HUES6 (cell line): ENCODE data around the gene PMM2.

Experiments
- H3K27ac ChIP-seq: 2 replicates; pipeline ENCODE4 v1.7.0; 2013; ENCODE audit warnings: low read depth, mild to moderate bottlenecking, low read length, inconsistent platforms
- H3K27me3 ChIP-seq: 2 replicates; pipeline ENCODE4 v1.6.1; 2013; ENCODE audit warnings: low read length; ENCODE audit not compliant: control insufficient read depth, insufficient read depth
- H3K36me3 ChIP-seq: 2 replicates; pipeline ENCODE4 v1.6.1; 2013; ENCODE audit warnings: low read length; ENCODE audit not compliant: control insufficient read depth, insufficient read depth
- H3K4me1 ChIP-seq: 2 replicates; pipeline ENCODE4 v1.6.1; 2013; ENCODE audit warnings: low read length; ENCODE audit not compliant: control insufficient read depth, insufficient read depth
- H3K4me3 ChIP-seq: 2 replicates; pipeline ENCODE4 v1.5.1; 2013; ENCODE audit warnings: low read depth, low read length
- H3K9ac ChIP-seq: one replicate; pipeline ENCODE4 v1.6.1; 2013; ENCODE audit warnings: mild to moderate bottlenecking, low read length
- H3K9me3 ChIP-seq: 2 replicates; pipeline ENCODE4 v1.6.1; 2013; ENCODE audit warnings: low read depth, low read length; ENCODE audit not compliant: control insufficient read depth, insufficient read depth

Gene PMM2

GRCh38 chr16:8853150-8853549, 55.5 kb downstream of the PMM2 start:
- Histone ChIP-seq H3K36me3 (peaks cover 82% of the 10 kb centered on the region), H3K9me3 (no peaks in the 10 kb centered on the region), H3K4me3 (no peak overlapping the region), H3K27me3 (no peaks in the 10 kb centered on the region), H3K4me1 (peaks cover 16% of the 10 kb centered on the region), H3K9ac (no peak overlapping the region), H3K27ac (peak overlapping the region; percentile 16; the same call in 1 of the 2 replicates)

- Histone ChIP-seq H3K27me3 (no peaks in the 10 kb centered on the region), H3K4me1 (peaks cover 15% of the 10 kb centered on the region), H3K9ac (no peak overlapping the region), H3K4me3 (no peak overlapping the region), H3K36me3 (peaks cover 82% of the 10 kb centered on the region), H3K27ac (no peak overlapping the region), H3K9me3 (no peaks in the 10 kb centered on the region)
Observed at GRCh38 chr16:8853611-8854010, 56.0 kb downstream of the PMM2 start.

- no peak overlapping the region for H3K27ac ChIP-seq
- no peak overlapping the region for H3K4me3 ChIP-seq
- H3K36me3 ChIP-seq = peaks cover 83% of the 10 kb centered on the region
- H3K4me1 ChIP-seq = peaks cover 10% of the 10 kb centered on the region
- no peaks in the 10 kb centered on the region for H3K9me3 ChIP-seq
- H3K9ac ChIP-seq = no peak overlapping the region
- H3K27me3 ChIP-seq = no peaks in the 10 kb centered on the region
Observed at GRCh38 chr16:8854298-8854948, 56.8 kb downstream of the PMM2 start.

DNA sequence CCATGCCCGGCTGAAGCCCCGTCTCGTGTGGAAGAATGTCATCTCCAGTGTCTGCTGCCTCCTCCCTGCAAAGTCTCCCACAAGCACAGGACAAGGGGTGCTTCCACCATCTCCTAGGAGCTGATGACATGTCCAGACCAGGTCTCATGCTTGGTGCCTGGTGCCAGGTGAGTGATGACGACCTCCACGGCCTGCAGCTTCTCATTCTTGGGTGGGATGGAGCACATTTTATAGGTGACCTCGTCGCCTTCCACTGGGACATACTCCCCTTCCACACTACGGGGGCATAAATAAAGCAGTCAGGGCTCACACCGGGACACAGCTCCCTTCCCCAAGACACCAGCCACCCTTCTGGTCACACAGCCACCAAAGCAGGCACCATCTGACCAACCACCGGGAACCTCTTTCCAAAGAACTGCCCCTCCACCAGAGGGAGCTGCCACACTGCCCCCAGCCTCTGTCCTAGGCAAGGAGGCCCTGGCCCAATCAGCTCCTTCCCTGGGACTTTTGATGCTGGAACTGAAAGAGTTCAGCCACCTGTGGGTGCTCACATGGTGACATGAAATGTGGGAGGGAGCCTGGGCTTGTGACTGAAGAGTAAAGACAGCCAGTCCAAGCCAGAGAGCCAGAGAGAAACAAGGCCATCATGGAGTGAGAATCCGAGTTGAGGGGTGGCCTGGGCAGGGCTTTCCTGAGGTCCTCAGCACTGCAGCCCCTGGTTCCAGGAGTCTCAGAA, 57.6 kb downstream of the PMM2 start:
- Histone ChIP-seq H3K27ac (no peak overlapping the region), H3K27me3 (no peaks in the 10 kb centered on the region), H3K4me1 (peaks cover 5% of the 10 kb centered on the region; the same call in 1 of the 2 replicates)

DNA sequence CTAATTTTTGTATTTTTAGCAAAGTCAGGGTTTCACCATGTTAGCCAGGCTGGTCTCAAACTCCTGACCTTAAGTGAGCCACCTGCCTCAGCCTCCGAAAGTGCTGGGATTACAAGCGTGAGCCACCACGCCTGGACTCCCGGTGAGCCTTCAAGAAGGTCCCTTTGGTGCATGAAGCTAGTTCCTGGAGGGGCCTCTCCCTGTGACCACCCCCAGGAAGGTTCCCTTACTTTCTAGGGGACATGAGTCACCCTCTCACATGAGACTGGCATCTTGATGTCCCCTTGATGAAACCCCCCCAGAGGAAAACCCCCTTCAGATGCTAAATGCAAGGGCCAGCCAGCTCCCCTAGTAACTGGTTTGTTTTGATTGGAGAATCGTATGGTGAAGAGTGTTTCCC, 58.3 kb downstream of the PMM2 start:
- Histone ChIP-seq H3K4me3 (no peak overlapping the region), H3K9ac (no peak overlapping the region), H3K27me3 (no peaks in the 10 kb centered on the region), H3K4me1 (peaks cover 5% of the 10 kb centered on the region; the same call in 1 of the 2 replicates), H3K36me3 (peaks cover 79% of the 10 kb centered on the region), H3K27ac (no peak overlapping the region), H3K9me3 (no peaks in the 10 kb centered on the region)

More for the DNA sequence above, 57.6 kb downstream of the PMM2 start:
- Histone ChIP-seq H3K36me3 (peaks cover 81% of the 10 kb centered on the region), H3K4me3 (no peak overlapping the region), H3K9me3 (no peaks in the 10 kb centered on the region), H3K9ac (no peak overlapping the region)

DNA sequence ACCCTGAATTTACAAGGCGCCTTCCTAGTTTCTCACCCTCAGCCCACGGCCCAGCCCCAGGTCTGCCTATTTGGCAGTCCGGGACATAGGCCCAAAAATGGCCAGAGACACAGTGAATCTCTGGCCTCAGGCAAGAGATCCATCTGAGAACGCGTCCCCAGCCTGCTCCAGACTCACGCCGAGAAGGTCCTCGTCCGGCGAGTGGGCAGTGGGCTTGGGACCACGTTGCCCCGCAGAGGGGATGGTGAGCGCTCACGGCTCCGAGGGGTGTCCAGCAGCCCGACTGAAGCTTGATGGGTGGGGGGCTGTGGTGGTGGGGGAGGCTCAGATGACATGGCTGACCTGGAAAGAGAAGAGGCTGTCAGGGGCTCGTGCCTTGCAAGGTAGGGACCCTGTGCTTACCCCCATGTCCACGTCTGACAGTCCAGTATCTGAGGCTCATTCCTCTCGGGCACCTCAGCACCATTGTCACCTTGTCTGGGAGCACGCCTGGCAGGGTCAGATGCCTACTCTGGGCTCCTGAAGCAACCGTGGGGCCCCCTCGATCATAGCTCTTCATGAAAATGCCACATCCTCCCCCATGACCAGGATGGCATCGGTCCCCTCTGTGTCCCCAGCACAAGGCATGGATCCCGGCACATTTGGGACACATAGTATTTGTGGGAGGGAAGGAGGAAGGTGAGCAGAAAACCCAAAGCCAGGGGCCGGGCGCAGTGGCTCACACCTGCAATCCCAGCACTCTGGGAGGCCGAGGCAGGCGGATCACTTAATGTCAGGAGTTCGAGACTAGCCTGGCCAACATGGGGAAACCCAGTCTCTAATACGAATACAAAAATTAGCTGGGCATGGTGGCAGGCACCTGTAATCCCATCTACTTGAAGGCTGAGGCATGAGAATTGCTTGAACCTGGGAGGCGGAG, 61.6 kb downstream of the PMM2 start:
- H3K27ac ChIP-seq = no peak overlapping the region
- no peak overlapping the region for H3K9ac ChIP-seq
- no peak overlapping the region for H3K4me3 ChIP-seq
- H3K9me3 ChIP-seq = no peaks in the 10 kb centered on the region
- peaks cover 58% of the 10 kb centered on the region for H3K36me3 ChIP-seq
- no peaks in the 10 kb centered on the region for H3K27me3 ChIP-seq
- peaks cover 20% of the 10 kb centered on the region for H3K4me1 ChIP-seq

- Histone ChIP-seq H3K9me3 (no peaks in the 10 kb centered on the region), H3K36me3 (peaks cover 50% of the 10 kb centered on the region), H3K27me3 (no peaks in the 10 kb centered on the region), H3K4me3 (no peak overlapping the region), H3K9ac (no peak overlapping the region), H3K4me1 (peaks cover 30% of the 10 kb centered on the region), H3K27ac (no peak overlapping the region)
Observed at GRCh38 chr16:8859913-8860881, 62.6 kb downstream of the PMM2 start.

DNA sequence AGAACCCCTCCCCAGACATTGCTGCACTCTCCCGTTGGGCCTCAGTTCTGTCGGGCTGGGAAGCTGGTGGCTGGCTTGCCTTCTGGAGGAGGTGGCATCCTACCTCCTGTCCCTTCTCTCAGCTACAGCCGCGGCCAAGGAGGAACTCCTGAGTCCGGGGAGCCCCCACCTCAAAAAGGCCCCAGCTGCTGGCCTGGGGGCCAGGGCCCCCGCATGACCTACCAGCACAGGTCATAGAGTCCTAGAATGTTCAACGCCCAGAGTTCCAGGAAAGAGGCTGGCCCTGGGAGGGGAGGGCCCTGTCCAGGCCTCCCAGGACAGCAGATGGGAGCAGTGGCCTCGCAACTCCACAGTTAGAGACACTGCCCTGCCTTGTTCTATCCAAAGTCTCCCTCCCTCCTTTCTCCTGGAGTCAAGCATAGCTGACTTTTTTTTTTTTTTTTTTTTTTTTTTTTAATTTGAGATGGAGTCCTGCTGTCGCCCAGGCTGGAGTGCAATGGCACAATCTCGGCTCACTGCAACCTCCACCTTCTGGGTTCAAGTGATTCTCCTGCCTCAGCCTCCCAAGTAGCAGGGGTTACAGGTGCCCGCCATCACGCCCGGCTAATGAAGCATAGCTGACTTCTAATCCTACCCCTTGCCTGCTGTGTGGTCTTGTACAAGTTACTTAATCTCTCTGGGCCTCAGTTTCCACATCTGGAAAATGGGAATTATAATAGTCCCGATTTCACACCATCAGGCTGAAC, 64.1 kb downstream of the PMM2 start:
- H3K27me3 ChIP-seq = no peaks in the 10 kb centered on the region
- no peaks in the 10 kb centered on the region for H3K9me3 ChIP-seq
- H3K4me3 ChIP-seq = no peak overlapping the region
- H3K4me1 ChIP-seq = peaks cover 40% of the 10 kb centered on the region
- H3K36me3 ChIP-seq = peaks cover 34% of the 10 kb centered on the region
- no peak overlapping the region for H3K9ac ChIP-seq
- no peak overlapping the region for H3K27ac ChIP-seq

DNA sequence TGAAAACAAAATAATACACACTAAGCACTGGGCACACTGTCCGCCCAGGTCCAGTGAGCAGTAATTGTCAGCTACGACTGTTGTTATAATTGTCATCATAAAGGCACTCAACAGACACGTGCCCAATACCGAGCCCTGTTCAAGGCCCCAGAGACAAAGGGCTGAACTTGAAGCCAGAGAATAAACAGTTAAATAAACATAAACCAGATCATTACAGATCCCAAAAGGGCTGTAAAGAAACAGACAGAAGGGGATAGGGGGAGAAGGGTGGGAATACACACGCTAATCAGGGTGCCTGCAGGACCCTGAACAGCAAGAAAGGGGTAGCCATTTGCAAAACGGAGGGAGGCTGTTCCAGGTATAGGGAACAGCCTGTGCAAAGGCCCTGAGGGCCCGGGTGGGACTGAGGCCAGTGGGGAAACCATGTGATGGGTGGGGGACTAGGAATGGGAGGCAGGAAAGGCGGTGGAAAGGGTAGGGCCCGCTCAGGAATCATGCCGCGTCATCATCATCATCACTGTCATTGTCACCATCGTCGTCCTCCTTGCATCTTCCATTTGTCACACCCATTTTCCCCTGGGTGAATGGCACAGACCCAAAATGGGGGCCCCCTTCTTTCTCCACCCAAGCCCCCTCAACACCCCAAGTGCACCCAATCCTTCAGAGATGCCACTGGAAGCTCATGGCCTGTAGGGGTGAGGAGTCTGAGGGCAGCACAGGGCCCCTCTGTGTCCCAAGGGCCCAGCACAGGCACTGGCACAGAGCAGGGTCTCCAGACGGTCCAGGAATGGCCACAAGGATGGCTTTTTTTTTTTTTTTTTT, 64.9 kb downstream of the PMM2 start:
- H3K9me3 ChIP-seq = no peaks in the 10 kb centered on the region
- H3K27ac ChIP-seq = no peak overlapping the region
- H3K9ac ChIP-seq = no peak overlapping the region
- H3K27me3 ChIP-seq = no peaks in the 10 kb centered on the region
- peaks cover 40% of the 10 kb centered on the region for H3K4me1 ChIP-seq
- H3K4me3 ChIP-seq = no peak overlapping the region
- H3K36me3 ChIP-seq = peaks cover 31% of the 10 kb centered on the region
